Common myeloid progenitor, CD34-positive (primary cell): ENCODE data around the gene TNFRSF8.

ENCODE experiments used
- CTCF ChIA-PET: fragments of 350-600 bp; sonication (Branson Sonifier 250); formaldehyde crosslinking; loops from one replicate; lab custom pipeline; 2021; ENCODE audit warnings: antibody characterized with exemption; lab: Charles Lee
- POLR2A ChIA-PET: fragments of 350-600 bp; sonication (Branson Sonifier 250); formaldehyde crosslinking; loops from one replicate; lab custom pipeline; 2021; ENCODE audit warnings: antibody characterized with exemption; lab: Charles Lee
- DNase-seq, 3 donors: peaks; one replicate each; pipeline versions ENCODE4 v3.0.0 to v3.0.0-alpha.2; 2013
- H3K27ac ChIP-seq, 2 experiments: 1 replicate in 1 of 2; 2 replicates in 1 of 2; pipeline ENCODE4 v1.7.0; 2013; ENCODE audit warnings: inconsistent platforms in 2 of 2, low read length in 2 of 2, mild to moderate bottlenecking in 2 of 2, low read depth in 1 of 2, moderate library complexity in 1 of 2; ENCODE audit not compliant: severe bottlenecking in 2 of 2, insufficient read depth in 1 of 2, poor library complexity in 1 of 2
- H3K27me3 ChIP-seq, 5 experiments: replicated peaks in 2 of 5; 1 replicate in 3 of 5; 2 replicates in 2 of 5; pipeline versions ENCODE4 v1.6.1 to v1.7.0; 2013; ENCODE audit warnings: low read length in 4 of 5, mild to moderate bottlenecking in 2 of 5, moderate library complexity in 2 of 5, inconsistent platforms in 1 of 5; ENCODE audit not compliant: insufficient read depth in 5 of 5, control insufficient read depth in 4 of 5
- H3K36me3 ChIP-seq, 4 experiments: 1 replicate in 2 of 4; 2 replicates in 2 of 4; pipeline versions ENCODE4 v1.6.1 to v1.7.0; 2013; ENCODE audit warnings: low read length in 3 of 4, control low read depth in 1 of 4, mild to moderate bottlenecking in 1 of 4; ENCODE audit not compliant: control insufficient read depth in 4 of 4, insufficient read depth in 4 of 4
- H3K4me1 ChIP-seq, 4 experiments: 1 replicate in 3 of 4; 2 replicates in 1 of 4; pipeline versions ENCODE4 v1.6.1 to v1.7.1; 2013; ENCODE audit warnings: low read length in 3 of 4, mild to moderate bottlenecking in 3 of 4, control low read depth in 1 of 4, inconsistent platforms in 1 of 4, moderate library complexity in 1 of 4; ENCODE audit not compliant: control insufficient read depth in 4 of 4, insufficient read depth in 4 of 4; ENCODE audit errors: control extremely low read depth in 1 of 4
- H3K4me3 ChIP-seq, 7 experiments: 1 replicate in 4 of 7; 2 replicates in 3 of 7; pipeline versions ENCODE4 v1.5.1 to v1.7.0; 2013; ENCODE audit warnings: mild to moderate bottlenecking in 7 of 7, low read length in 6 of 7, moderate library complexity in 6 of 7, inconsistent platforms in 2 of 7, low read depth in 2 of 7, control low read depth in 1 of 7; ENCODE audit not compliant: insufficient read depth in 4 of 7, control insufficient read depth in 1 of 7; ENCODE audit errors: extremely low read depth in 1 of 7
- H3K9me3 ChIP-seq, 5 experiments: 1 replicate in 4 of 5; 2 replicates in 1 of 5; pipeline versions ENCODE4 v1.6.1 to v1.7.1; 2013; ENCODE audit warnings: low read length in 4 of 5, mild to moderate bottlenecking in 2 of 5, inconsistent platforms in 1 of 5, low read depth in 1 of 5, moderate library complexity in 1 of 5; ENCODE audit not compliant: control insufficient read depth in 4 of 5, insufficient read depth in 2 of 5; ENCODE audit errors: control extremely low read depth in 1 of 5
- WGBS: methylation state at CpG from one replicate; pipeline ENCODE4 v1.1.5; 2013; ENCODE audit not compliant: insufficient coverage; 5-methylcytosine and 5-hydroxymethylcytosine counted together

Gene TNFRSF8

DNA sequence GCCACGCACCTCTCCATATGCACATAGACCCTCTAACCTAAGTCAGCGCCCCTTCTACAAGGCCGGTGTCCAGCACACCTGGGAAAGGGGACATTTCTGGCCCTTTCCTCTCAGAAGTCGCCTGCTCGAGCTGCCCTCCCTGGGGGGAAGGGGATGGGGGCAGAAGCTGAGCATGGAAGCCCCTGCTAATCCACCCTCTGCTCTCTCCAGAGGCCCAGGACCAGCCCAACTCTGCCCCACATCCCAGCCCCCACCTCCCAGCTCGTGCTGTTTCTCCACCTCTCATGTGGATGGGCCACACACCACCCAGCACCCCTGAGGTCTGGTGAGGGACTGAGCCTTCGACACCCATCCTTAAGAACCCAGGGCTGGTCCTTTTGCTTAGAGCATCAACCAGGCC is 118.5 kb downstream of the TNFRSF8 start:
- ChIA-PET CTCF (interaction anchor here (1.2 to 7.3 kb wide), 5 partner anchors 11 to 58 kb away, joined by 3 to 89 read pairs (median 4); no protein-coding TSS in a partner anchor), POLR2A (no interaction called here)
- DNase-seq = no peak
- Histone ChIP-seq H3K36me3 (peaks cover 0 to 11% (median 0%) of the 10 kb centered on the region in 4 experiments), H3K9me3 (no peaks in the 10 kb centered on the region), H3K27me3 (no peaks in the 10 kb centered on the region), H3K27ac (no peak overlapping the region), H3K4me1 (peaks cover 5 to 99% (median 58%) of the 10 kb centered on the region in 4 experiments), H3K4me3 (no peak overlapping the region)
- 96% methylated on average over 4 of the region's 7 CpGs for WGBS

DNA sequence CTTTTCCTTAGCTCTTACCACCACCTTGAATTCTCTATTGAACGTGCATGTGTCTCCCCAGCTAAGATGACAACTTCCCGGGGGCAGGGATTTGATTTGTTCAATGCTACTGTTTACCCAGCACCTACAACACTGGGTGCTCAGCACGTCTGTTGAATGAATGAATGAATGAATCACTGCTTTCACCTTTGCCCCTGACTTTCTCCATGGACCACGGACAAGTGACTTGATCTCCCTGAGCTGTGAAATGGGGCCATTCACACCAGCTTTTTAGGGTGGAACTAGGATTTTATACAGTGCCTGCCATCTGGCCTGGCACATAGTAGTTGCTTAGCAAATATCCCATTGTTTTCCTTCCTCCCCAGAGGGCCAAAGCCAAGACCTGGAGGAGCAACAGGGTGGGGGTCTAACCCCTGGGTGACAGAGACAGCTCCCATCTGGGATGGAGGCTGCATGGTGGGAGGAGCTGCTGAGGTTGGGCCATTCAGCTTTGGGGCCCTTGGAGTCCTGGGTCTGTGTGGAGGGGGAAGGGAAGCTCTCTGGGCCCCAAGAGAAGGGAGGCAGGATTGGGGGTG is 119.4 kb downstream of the TNFRSF8 start:
- CTCF ChIA-PET = interaction anchor here (0.6 to 7.3 kb wide), 6 partner anchors 11 to 59 kb away, joined by 3 to 89 read pairs (median 6); no protein-coding TSS in a partner anchor
- no peaks in the 10 kb centered on the region for H3K27me3 ChIP-seq
- 93% methylated on average over 4 of the region's 4 CpGs for WGBS

DNA sequence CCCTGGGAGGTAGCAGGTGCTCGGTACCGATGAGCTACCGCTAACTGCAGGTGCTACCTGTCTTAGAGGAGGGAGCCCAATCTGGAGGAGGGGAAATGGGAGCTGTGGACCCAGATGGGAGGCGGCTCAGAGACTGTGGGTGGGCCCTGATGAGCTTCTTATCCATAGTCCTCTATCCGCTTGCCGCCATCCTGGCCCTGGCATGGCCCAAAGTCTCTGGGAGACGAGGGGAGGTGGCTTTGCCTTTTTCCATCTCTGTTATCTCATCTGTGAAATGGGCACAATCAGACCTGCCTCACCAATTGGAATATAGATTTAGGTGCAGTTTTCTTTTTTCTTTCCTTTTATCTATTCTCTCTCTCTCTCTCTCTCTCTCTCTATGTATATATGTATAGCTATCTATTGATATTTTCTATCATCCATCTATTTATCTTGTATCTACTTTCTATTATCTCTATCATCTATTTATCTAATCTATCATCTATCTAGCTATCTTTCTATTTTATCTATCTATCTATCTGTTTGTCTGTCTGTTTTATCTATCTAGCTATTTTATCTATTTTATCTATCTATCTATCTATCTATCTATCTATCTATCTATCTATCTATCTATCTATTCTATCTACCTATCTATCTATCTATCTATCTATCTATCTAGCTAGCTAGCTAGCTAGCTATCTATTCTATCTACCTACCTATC is 120.1 kb downstream of the TNFRSF8 start:
- Histone ChIP-seq H3K27me3 (no peaks in the 10 kb centered on the region), H3K27ac (no peak overlapping the region), H3K9me3 (no peaks in the 10 kb centered on the region), H3K4me3 (no peak overlapping the region), H3K4me1 (peaks cover 3 to 84% (median 48%) of the 10 kb centered on the region in 4 experiments), H3K36me3 (peaks cover 0 to 12% (median 0%) of the 10 kb centered on the region in 4 experiments)
- CTCF ChIA-PET = interaction anchor here (0.6 to 7.3 kb wide), 8 partner anchors 10 to 60 kb away, joined by 3 to 89 read pairs (median 4); no protein-coding TSS in a partner anchor
- no peak for DNase-seq
- POLR2A ChIA-PET = interaction anchor here (0.6 to 1.5 kb wide), 2 partner anchors 10 to 446 kb away, joined by 3 to 4 read pairs; no protein-coding TSS in a partner anchor
- WGBS = 99% methylated on average over 6 of the region's 7 CpGs

More for the DNA sequence above, 119.4 kb downstream of the TNFRSF8 start:
- DNase-seq = no peak
- H3K9me3 ChIP-seq = no peaks in the 10 kb centered on the region
- POLR2A ChIA-PET = interaction anchor here (0.6 to 1.5 kb wide), 3 partner anchors 9 to 447 kb away, joined by 3 to 5 read pairs (median 4); no protein-coding TSS in a partner anchor
- H3K4me1 ChIP-seq = peaks cover 5 to 92% (median 53%) of the 10 kb centered on the region in 4 experiments
- H3K27ac ChIP-seq = no peak overlapping the region
- no peak overlapping the region for H3K4me3 ChIP-seq
- H3K36me3 ChIP-seq = peaks cover 0 to 11% (median 0%) of the 10 kb centered on the region in 4 experiments

DNA sequence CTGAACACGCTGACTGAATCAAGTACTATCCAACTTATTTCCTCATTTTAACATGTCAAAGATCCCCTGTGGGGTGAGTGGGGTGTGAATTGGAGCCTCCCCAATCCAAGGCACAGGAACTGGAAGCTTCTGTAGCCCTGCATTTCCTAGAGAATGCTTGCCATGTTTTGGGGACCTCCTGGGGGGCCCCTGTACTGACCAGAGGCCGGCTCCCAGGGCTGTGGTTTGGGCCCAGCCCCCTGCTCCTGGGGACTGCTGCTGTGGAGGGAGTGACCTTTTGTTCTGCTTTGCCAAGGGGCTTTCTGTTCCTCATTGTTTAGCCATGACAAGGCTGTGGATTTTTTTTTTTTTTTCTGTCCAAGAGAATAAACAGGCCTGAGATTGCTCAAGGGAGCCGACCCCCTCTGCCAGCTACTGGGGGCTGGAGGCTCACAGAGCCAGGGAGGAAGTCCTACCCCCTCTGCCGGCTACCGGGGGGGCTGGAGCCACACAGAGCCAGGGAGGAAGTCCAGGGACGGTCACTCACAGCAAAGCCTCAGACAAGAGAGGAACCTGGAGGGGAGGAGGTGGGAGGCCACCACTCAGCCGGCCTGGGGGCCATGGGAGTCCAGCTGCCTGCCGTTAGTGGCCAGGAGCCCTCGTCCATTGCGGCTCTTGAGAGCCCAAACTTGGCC is 121.0 kb downstream of the TNFRSF8 start:
- H3K27ac ChIP-seq = peak overlapping the region in 1 of 2 experiments; percentile 11
- 21% methylated on average over 8 of the region's 10 CpGs for WGBS
- no peaks in the 10 kb centered on the region for H3K27me3 ChIP-seq
- peaks cover 3 to 75% (median 39%) of the 10 kb centered on the region in 4 experiments for H3K4me1 ChIP-seq
- peak overlapping the region in 2 of 7 experiments; percentile 8 to 21 for H3K4me3 ChIP-seq
- peak in 2 of 3 donors; percentile 87 to 88 for DNase-seq
- H3K36me3 ChIP-seq = peaks cover 0 to 20% (median 0%) of the 10 kb centered on the region in 4 experiments
- no peaks in the 10 kb centered on the region for H3K9me3 ChIP-seq
- ChIA-PET CTCF (interaction anchor here (0.8 to 7.3 kb wide), 8 partner anchors 9 to 61 kb away, joined by 3 to 89 read pairs (median 4); no protein-coding TSS in a partner anchor), POLR2A (interaction anchor here (1.2 kb wide), 2 partner anchors 10 to 51 kb away, joined by 3 to 4 read pairs; no protein-coding TSS in a partner anchor)

DNA sequence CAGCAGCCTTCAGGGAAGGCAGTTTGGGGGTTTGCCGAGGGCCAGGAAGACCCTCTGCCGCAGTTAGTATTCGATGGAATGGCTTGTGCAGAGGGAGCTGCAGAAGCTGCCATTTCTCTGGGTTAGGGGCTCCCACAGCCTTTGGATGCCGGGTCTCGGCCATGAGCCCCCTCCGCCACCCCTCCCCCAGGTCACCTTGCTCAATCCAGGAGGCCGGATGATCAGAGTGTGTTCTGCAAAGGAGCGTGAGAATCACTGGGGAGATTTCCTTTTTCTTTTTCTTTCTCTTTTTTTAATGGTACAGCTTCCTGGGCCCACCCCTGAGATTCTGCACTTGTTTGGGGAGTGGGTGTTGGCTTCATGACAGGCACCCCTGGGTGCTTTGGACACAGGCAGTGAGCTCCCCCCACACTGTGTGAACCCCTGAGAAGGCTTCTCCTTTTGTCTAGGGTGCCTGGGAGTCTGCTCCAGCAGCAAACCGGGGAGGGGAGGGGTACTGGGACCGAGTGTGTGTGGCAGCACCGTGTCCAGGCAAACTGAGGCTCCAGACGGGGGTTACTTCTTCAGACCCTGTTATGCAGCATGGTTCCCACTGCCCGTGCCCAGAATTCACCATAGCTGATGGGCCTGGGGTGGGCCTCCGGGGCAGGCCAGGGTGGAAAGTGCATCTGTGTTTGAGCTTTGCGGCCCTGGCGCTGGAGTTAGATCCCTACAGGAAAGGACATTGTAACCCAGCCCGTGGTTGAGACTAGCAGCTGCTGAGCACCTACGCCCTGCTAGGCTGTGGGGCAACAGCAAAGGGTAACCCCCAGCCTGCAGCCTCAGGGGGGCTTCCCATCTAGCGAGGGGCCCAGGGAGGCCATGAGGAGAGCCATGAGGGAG is 122.2 kb downstream of the TNFRSF8 start:
- CTCF ChIA-PET = interaction anchor here (0.6 to 7.3 kb wide), 5 partner anchors 12 to 62 kb away, joined by 3 to 89 read pairs (median 3); no protein-coding TSS in a partner anchor
- H3K27me3 ChIP-seq = no peaks in the 10 kb centered on the region
- no peak overlapping the region for H3K27ac ChIP-seq
- DNase-seq = peak in 1 of 3 donors; percentile 28
- H3K4me1 ChIP-seq = peaks cover 3 to 64% (median 28%) of the 10 kb centered on the region in 4 experiments
- H3K36me3 ChIP-seq = peaks cover 0 to 26% (median 0%) of the 10 kb centered on the region in 4 experiments
- POLR2A ChIA-PET = interaction anchor here (1.2 kb wide), 2 partner anchors 8 to 52 kb away, joined by 3 to 4 read pairs; no protein-coding TSS in a partner anchor
- 91% methylated on average over 15 of the region's 19 CpGs for WGBS
- H3K9me3 ChIP-seq = no peaks in the 10 kb centered on the region
- H3K4me3 ChIP-seq = peak overlapping the region in 1 of 7 experiments; percentile 8
